GM19324 (cell line): ENCODE results near the gene AHI1.

ENCODE experiments used
- ATAC-seq: cut with Tn5 transposase; IDR thresholded peaks from one replicate; pipeline ENCODE4 v1.9.1; 2021; ENCODE audit warnings: mild to moderate bottlenecking, moderate library complexity; ENCODE audit not compliant: unreplicated experiment, low FRiP score

Gene AHI1

GRCh38 chr6:135306166-135306565 is 191.4 kb downstream of the AHI1 start:
- ATAC-seq = no peak

GRCh38 chr6:135305684-135306083 is 191.9 kb downstream of the AHI1 start:
- ATAC-seq = no peak

- ATAC-seq = no peak
These were observed 192.7 kb downstream of the AHI1 start for GRCh38 chr6:135304883-135305282.

- ATAC-seq = no peak
These were observed 196.2 kb downstream of the AHI1 start for GRCh38 chr6:135301304-135301703.

GRCh38 chr6:135300576-135300975 is 197.0 kb downstream of the AHI1 start:
- ATAC-seq = no peak

- ATAC-seq = no peak
These were observed 198.3 kb downstream of the AHI1 start for GRCh38 chr6:135299256-135299655.

GRCh38 chr6:135298455-135298854 is 199.1 kb downstream of the AHI1 start:
- no peak for ATAC-seq

GRCh38 chr6:135296715-135297114 is 200.8 kb downstream of the AHI1 start:
- no peak for ATAC-seq

GRCh38 chr6:135295085-135295484 is 202.5 kb downstream of the AHI1 start:
- no peak for ATAC-seq

GRCh38 chr6:135291288-135292076 is 206.1 kb downstream of the AHI1 start:
- no peak for ATAC-seq

GRCh38 chr6:135289816-135290215 is 207.7 kb downstream of the AHI1 start:
- ATAC-seq = no peak

GRCh38 chr6:135286962-135287538 is 210.5 kb downstream of the AHI1 start:
- ATAC-seq = no peak

- no peak for ATAC-seq
These were observed 212.4 kb downstream of the AHI1 start for GRCh38 chr6:135285165-135285564.

GRCh38 chr6:135283926-135284325 is 213.6 kb downstream of the AHI1 start:
- ATAC-seq = no peak

GRCh38 chr6:135282395-135282794 is 215.1 kb downstream of the AHI1 start:
- ATAC-seq = no peak

- no peak for ATAC-seq
These were observed 215.6 kb downstream of the AHI1 start for GRCh38 chr6:135281964-135282363.

- ATAC-seq = no peak
These were observed 216.3 kb downstream of the AHI1 start for GRCh38 chr6:135281227-135281626.

GRCh38 chr6:135280375-135281136 is 217.0 kb downstream of the AHI1 start:
- no peak for ATAC-seq

GRCh38 chr6:135277422-135277821 is 220.1 kb downstream of the AHI1 start:
- no peak for ATAC-seq

GRCh38 chr6:135274561-135275293 is 222.8 kb downstream of the AHI1 start:
- ATAC-seq = no peak

GRCh38 chr6:135271626-135272025 is 225.9 kb downstream of the AHI1 start:
- no peak for ATAC-seq
